ENCODE results near the gene KLHL29.
"Not testable (repeated sequence)": the region's sequence is repeated elsewhere in the genome, so short reads cannot be mapped to it uniquely, and the experiment has no call there.

Gene KLHL29

DNA sequence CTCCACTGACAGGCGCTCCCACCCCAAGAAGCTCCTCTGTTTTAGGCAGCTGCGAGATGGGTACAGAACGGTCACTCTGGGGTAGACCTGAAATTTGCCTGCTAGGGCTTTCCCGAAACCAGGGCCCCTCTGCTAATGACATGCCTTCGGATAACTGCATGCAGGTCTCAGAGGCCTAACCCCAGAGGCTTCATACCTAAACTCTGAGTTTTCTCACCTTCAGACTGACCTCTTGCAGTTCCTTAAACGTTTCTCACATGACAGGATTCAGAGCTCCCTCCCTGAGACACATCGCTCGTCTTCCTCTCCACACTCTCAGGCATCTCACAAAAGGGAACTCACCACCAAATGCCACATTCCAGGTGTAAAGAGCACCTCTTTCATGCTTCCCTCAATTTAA is 11.3 kb upstream of the KLHL29 start:
- DNase-seq = no peak

DNA sequence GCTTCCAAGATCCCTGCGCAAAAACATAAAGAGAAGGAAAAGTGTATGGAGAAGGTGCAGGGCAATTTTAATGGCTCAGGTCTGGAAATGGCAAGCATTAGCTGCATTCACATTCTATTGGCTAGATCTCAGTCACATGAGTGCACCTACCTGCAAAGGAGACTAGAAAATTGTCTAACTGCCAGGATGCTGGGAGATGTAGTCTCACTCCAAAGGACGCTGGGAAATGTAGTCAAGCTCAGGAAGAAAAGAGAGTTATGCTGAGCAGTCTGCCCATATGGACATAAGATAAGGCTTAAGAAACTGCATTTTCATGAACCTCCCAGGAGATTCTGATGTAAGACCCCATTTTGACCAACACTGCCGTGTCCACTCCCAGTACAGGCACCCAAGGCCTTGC is 9.5 kb upstream of the KLHL29 start:
- DNase-seq = no peak

DNA sequence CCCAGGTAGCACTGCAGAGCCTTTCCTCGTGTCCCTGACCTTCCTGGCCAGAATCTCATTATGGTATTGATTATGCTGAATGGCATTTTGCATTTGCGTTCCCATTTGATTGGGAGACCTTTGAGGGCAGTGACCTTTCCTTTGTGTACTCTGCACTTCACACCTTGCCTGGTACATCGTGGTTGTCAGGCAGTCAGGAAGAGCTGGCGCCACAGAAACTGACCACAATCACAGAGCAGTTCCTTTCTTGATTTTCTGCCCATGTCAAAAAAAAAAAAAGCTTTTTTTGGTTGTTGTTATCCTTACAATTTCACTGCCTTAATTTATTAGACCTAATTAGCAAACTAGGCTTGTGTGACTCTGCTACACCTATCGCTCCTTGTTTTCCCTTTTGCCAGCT is 8.9 kb upstream of the KLHL29 start:
- no peak for DNase-seq

DNA sequence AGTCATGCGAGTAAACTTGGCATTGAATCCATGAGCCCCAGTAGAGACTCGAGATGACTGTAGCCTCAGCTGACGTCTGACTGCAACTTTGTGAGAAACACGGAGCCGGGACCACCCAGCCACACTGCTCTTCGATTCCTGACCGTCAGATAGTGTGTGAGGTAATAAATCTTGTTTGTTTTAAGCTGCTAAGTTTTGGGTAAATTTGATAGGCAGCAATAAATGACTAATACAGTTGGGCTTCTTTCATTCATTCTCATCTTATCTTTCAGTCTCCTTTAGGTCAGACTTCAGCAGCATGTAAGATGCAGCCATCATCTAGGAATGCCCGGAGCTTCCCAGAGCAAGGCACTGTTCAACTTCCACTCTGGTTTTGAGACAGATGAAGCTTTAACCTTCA is 8.0 kb upstream of the KLHL29 start:
- DNase-seq = no peak

DNA sequence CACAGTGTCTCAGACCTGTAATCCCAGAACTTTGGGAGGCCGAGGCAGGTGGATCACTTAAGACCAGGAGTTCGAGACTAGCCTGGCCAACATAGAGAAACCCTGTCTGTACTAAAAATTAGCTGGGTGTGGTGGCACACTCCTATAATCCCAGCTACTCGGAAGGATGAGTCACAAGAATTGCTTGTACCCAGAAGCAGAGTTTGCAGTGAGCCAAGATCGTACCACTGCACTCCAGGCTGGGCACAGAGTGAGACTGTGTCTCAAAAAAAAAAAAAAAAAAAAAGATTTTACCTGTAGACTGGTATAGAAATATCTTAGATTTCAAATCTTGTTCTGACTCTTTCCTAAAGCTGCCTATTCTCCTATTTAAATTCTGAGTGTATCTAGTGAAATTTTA is 7.2 kb upstream of the KLHL29 start:
- no peak for DNase-seq

DNA sequence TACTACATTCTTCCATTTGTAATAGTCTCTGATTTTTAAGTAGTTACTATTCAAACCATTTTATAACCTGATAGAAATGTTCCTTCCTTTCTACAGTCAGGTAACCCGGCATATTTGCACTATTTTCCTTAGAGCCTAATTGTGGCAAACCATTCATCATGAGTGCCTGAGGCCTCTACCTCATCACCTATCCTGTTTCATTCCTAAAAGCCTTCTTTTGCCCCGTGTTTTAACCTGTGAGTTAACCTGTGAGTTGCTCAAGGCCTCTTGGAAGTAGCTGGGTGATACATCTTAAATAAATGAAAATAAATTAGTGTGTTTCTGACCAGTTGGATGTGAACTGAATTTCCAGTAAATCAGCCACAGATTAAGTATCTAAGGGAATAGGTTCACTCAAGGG is 6.5 kb upstream of the KLHL29 start:
- DNase-seq = no peak

DNA sequence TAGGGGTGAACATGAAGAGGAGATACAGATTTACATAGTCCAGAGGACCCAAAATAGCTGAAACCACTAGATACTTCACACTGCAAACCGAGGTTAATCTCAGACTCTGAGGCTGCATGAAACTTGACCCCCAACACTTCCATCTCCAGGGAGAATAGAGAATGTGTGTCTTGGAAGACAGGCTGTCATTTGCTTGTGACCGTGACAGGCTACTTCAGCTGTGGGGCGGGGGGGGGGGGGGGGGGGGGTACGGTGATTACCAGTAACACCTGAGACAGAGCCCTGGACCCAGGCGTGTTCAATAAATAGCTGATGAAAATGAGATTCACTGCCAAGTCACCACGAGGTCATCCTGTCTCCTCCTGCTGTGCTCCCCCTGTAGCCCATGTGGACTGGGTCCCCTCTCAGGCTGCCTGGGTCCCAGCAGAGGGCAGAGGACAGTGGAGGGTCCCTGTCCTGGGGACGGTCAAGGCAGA is 5.7 kb upstream of the KLHL29 start:
- DNase-seq = no peak

DNA sequence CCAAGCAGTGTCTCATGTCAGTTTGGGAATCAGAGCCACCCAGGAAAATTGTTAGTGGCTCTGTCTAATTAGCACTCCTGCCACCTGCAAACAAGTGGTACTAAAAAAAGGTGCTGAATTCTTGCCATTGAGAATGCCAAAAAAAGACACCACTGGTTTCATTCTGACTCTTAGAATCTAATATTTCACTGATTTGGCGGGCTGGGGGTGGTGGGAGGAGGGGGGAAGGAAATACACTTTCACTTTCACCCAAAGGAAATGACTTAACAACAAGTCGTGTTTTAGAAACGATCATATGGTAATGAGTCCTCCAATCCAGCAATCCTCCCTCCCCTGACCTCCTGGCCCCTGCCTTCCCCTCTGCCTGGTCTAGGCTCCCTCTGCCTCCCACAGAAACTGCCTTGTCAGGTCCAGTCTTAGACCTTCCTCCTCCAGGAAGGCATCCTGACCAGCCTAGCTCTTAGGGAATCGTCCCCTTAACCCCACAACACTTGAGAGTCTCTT is 4.4 kb upstream of the KLHL29 start:
- peak in 1 of 5 experiments; percentile 75 for DNase-seq

DNA sequence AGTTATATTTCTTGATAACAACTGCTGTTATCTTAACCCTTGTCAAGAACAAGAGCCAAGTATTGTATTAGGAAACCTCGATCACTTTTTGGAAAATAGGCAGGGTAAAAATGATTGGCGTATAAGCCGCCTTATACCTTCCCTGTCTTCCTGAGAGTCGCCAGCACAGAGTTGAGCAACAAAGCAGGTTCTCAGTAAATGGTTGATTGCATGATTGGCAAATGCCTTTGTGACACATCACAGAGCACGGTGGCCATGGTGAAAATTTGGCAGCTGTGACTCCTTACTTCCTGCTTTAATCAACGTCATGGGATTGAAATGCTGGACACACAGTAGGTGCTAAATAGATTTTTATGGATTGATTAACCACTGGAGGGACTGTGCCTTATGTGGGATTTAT is 3.9 kb upstream of the KLHL29 start:
- peak in 1 of 5 experiments; percentile 6 for DNase-seq

DNA sequence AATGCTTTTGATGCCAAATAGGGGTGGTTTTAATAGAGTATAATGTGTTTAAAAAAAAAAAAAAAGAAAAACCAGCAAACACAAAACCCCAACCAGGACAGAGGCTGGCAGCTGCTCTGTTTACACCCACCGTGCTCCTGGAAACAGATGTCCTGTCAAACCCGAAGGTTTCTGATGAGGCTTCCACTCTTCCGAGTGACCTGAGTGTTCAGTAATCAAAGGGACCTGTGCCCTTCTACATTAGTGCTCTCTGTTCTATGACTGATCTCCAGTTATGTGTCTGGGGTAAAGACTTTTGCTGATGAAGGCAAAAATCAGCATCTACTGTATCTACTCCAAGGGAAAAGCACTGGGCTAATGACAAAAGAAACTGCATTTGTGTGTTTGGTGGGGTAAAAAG is 3.5 kb upstream of the KLHL29 start:
- no peak for DNase-seq

DNA sequence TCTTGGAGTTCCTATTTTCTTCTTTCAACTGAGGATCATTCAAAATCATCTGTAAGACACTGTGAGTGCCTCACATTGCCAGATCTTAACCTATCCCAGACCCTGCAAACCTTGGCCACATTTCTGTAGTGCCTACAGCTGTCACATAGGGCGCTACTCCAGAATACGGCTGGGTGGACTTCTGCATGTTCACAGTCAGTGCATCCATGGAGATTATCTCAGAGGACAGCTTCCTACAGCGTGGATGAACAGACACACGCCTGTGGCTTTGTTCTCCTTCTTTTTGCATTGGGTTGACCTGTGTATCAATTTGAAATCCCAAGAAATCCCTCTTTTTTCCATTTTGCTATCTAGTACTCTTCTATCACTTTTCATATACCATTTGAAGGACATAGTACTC is 1.9 kb upstream of the KLHL29 start:
- DNase-seq = no peak

DNA sequence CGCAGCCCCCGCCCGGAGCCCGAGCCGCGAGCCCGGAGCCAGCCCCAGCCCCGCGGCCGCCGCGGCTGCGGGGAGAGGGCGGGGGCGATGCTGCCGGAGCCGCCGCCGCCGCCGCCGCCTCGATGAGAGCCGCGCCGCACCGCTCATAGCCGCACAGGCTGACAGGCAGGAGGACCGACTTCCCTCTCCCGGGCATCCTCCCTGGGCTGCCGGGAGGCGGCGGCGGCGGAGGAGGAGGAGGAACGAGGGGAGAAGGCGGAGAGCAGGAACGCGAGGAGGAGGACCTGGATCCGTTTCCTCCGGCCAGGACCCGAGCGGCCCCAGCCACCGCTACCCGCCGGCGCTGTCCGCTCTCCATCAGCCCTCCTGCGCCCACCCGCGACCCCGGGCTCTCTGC is 370 bp downstream of the KLHL29 start:
- DNase-seq = peak in 1 of 5 experiments; percentile 27

DNA sequence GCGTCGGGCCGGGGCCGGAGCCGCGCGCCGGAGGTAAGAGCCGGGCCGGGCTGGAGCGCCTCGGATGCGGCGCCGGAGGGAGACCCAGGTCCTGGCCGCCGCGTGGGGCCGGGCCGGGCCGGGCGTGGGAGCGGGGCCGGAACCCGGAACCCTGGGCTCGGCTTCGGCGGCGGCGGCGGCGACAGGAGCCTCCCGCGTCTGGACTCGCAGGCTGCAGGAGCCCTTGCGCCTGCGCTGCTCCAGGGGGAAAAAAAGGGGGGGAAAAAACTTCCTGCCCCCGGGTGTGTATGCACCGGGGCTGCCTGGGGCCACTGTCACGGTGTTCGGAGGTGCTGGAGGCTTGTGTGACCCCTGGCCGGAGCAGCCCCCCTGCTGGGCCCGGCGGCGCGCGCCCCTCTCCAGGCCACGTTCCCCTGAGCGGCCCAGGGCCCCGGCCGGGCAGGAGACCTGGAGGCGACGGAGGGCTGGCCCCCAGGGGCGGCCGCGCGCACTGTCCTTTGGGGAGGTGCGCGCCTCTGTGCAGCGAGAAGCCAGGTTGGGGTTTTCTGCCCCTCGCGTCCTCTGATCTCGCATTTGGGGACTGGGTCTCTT is 864 bp downstream of the KLHL29 start:
- DNase-seq = peak in 1 of 5 experiments; percentile 5

DNA sequence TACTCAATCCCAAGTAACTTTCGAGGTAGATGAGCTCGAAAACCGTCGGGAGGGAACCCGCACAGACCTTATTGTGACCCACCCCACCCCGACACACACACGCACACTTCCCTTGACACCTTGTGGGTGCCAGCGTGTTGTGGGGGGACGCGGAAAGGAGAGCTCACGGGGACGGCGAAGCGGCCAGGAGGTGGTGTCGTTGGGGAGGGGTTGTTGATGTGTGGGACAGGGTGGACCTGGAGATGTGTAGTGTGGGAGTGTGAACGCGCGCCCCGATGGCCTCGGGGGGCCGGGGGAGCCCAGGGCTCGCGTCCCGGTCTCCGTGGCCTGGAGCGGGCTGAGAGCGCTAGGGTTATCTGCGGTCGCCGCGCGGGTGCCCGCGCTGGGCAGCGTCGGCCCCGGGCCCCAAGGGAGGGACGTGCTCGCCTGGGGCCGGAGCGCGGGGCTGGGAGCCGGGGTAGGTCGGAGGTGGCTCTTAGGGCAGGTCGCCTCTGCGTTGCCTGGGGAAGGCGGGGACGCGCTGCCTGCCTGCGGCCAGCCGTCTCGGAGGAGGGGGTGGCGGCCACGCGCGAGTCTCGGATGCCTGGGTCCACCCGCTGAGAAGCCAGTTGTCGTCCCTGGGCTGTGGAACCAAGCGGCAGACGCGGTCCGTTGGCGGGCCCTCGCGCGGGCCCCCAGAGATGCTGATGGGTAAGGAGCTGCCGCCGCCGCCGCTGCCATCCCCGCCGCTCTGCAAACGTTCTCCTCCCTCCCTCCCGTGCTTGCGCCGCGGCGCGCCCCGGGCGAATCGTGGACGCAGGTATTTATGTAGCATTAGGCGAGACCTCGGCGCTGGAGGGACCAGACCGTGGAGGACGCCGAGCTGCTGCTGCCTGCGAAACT is 1.6 kb downstream of the KLHL29 start:
- DNase-seq = peak in 1 of 5 experiments; percentile 14

DNA sequence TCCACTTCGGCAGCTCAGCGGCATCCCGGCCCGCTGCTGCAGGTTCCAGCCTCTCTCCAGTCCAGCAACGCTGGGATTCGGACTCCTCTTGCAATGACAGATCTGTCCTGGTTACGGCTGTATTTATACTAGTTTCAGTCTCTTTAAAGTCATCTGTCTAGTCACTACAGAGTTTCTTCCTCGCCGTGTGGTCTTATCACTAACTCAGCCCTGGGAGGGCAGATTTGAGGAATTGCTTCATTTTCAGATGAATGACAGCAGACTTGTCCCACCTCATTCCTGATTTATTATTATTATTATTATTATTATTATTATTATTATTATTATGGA is 2.2 kb downstream of the KLHL29 start:
- no peak for DNase-seq

DNA sequence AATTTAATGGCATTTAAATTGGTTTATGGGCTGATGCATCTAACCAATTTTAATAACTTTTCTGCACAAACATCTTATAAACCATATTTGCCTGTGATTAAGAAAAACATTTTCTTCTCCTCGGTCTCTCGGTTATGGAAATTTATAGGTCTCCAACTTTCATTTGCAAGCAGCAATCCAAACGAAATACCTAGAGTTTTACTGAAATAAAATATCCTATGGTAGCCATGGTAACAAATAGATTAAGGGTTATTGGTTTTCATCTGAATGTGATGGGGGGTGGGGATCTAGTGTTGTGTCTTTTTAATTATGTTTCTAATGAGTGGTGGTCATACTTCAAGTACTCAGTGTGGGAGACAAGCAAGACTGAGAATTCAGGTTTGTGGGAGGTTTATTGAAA is 2.9 kb downstream of the KLHL29 start:
- no peak for DNase-seq

DNA sequence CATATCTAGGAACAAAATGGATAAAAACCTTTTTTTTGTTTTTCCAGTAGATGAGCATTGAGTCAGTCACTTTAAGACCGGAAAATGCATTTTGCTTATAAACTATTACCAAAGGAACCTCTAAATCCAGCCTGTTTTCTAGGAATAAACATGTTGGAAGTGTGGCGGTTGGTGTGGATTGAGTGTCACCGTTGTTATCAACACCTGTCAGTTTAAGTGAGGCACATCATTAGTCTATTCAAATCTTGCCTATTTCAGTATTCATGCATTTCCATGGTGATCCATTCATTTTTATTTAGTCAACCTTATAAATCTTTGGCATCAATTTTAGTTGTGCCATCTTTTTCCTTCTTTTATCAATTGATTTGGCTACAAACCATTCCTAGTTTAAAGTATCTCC is 3.3 kb downstream of the KLHL29 start:
- no peak for DNase-seq

DNA sequence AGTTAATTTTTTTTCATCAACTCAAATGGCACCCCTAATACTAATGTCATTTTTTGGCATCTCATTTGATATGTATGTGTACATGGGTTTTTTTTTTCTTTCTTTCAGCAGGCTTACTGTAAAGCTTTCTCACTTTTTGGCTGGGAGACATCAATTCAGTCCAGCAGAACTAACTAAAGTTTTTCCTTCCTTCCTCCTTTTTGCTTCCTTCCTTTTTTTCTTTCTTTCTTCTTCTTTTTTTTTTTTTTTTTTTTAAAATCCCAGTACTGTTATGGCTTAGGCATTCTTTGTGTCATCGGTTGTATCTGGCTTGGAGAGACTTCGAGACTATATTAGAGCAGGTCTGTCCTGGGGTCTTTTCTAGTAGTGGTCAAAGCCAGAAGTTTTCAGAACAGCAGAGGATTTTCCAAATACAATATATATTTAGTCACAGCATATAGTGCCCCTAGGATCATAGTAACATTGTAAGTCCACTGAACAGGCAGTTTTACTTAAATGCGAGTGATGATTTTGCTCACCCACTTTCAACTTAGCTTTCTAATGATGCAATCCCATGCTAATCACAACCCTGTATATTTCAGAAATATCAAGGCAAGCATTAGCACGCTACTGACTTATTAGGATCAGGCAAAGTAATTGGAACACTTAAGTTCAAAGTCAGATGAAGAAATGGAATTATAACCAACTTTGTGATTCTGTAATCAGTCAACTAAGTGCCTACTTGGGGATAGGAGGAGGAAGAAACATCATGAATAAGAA is 4.0 kb downstream of the KLHL29 start:
- no peak for DNase-seq

DNA sequence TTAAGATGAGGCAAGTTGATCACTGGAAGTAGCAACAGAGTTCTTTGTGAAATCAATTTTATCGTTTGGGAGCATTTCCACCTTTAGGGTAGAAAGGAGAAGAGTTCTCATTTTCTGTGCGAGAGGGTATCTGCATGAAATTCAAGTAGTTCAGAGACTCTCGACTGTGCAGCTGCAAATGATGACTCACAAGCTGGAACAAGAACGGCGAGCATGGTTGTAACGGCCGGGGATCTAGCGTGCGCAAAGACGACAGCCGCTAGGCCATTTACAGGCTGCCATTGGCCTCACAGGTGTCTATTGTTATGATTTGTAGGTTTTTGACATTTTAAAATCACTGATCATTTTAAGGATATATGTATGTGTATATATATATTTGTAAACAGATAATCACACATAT is 5.2 kb downstream of the KLHL29 start:
- no peak for DNase-seq

DNA sequence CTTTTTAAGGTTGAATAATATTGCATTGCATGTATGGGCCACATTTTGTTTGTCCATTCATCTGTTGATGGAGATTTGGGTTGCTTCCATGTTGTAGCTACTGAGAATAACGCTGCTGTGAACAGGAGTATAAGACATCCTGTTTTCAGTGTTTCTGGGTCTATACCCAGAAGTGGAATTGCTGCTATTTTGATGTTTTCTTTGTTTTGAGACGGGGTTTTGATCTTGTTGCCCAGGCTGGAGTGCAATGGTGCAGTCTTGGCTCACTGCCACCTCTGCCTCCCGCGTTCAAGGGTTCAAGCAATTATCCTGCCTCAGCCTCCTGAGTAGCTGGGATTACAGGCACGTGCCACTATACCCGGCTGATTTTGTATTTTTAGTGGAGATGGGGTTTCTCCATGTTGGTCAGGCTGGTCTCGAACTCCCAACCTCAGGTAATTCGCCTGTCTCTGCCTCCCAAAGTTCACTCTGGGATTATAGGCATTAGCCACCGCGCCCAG is 6.3 kb downstream of the KLHL29 start:
- not testable (repeated sequence) for DNase-seq

DNA sequence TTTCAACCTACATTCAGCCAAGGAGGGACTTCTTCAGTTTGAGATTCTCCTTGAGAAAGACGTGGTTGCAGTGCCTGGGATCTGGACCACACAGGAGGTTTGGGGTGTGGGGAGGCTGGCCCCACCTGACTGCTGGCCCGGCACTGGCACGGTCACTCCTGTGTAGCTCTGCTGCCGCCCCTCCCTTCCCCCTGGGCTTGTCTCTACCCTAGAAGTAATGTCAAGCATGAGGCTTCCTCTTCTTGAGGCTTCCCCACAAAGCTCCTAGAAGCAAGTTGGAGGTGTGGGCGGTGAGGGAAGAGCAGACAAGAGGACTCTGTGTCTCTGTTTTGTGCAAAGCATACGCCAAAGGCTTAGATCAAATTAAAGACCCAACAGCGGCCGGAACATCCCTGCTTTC is 8.7 kb downstream of the KLHL29 start:
- DNase-seq = no peak

DNA sequence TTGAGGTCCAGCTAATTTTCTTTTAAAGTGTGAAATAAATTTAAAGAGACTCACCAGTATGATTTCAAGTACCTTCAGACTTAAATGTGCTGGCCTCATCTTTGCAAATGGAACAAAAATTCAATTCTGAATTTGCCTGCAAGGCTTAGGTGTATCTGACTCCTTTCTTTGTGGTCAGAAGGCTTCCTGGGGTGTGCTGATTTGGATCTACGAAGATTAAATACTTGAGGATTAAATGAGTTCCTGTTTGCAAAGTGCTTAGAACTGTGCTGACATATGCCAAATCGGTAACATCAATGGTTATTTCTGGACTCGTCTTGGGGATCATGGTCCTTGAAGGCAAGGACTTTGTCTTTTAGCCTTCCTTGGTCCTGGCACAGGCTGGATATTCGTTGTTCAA is 9.7 kb downstream of the KLHL29 start:
- peak in 1 of 5 experiments; percentile 15 for DNase-seq

DNA sequence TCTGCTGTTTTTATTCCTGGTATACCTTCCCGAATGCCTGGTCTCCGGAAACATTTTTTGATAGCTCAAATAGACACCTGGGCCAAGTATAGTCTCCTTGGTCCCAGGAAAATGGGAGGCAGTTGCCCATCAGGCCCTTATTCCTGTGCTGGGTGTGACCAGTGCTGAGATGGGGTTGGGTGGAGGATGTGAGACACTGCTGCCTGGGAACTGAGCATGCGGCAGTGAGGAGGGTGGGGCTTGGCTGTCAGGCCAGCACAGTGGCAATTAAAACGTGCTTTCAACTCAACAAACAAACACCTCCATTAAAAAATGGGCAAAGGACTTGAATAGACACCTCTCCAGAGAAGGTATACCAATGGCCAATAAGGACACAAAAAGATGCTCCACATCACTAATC is 12.5 kb downstream of the KLHL29 start:
- DNase-seq = no peak
